HG03108 (cell line): ENCODE results near the gene NT5E.
"Not testable (repeated sequence)": the region's sequence is repeated elsewhere in the genome, so short reads cannot be mapped to it uniquely, and the experiment has no call there.

ENCODE experiments used
- ATAC-seq: cut with Tn5 transposase; IDR thresholded peaks from one replicate; pipeline ENCODE4 v1.9.1; 2021; ENCODE audit warnings: moderate library complexity; ENCODE audit not compliant: unreplicated experiment

The NT5E gene

DNA sequence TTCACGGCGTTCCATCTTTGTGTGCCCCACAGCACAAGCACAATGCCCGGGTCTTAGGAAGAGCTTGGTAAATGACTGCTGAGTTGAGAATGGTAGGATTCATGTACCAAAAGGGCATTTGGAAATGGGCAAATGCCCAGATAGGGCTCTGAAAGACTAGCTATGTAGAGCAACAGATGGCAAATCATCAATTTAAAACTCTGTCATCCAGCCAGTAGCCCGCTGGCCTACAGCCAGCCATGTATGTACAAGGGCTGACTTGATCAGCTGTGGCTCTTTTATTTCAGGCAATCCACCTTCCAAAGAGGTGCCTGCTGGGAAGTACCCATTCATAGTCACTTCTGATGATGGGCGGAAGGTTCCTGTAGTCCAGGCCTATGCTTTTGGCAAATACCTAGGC is 35.1 kb downstream of the NT5E start:
- ATAC-seq = no peak

- no peak for ATAC-seq
These were observed 40.8 kb downstream of the NT5E start for GRCh38 chr6:85490516-85491248.

- no peak for ATAC-seq
These were observed 43.5 kb downstream of the NT5E start for GRCh38 chr6:85493389-85493788.

DNA sequence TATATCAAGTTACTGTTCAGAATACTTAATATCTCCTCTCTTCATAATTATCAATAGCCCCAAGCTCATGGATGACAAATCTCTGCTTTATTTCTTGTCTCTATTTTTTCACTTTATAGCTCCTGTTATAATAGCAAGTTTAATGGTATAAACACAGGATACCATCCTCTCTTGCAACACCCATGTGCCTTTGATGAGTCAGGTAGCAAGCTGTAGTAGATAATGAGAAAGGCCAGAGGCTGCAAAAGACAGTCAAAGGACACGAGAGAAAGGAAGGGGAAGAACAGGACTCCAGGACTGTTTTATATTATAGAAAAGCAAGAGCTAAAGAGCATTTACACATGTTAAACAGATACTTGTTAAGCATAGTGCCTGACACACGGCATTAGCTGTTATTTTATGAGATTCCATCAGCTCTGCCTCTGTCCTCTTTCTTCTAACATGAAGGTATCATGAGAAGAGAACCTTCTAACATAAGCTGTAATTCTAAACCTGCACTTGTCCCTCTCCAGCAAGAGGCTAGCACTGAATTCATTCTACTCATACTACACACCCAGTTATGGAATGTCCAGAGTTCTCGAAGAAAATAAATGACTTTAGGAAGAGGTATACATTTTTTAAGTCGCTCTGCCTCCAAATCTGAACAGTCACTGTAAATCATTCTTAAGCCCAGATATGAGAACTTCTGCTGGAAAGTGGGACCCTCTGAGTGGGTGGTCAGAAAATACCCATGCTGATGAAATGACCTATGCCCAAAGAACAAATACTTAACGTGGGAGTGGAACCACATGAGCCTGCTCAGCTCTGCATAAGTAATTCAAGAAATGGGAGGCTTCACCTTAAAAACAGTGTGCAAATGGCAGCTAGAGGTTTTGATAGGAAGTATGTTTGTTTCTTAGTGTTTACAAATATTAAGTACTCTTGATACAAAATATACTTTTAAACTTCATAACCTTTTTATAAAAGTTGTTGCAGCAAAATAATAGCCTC is 45.0 kb downstream of the NT5E start:
- no peak for ATAC-seq

- no peak for ATAC-seq
These were observed 46.2 kb downstream of the NT5E start for GRCh38 chr6:85496009-85496579.

DNA sequence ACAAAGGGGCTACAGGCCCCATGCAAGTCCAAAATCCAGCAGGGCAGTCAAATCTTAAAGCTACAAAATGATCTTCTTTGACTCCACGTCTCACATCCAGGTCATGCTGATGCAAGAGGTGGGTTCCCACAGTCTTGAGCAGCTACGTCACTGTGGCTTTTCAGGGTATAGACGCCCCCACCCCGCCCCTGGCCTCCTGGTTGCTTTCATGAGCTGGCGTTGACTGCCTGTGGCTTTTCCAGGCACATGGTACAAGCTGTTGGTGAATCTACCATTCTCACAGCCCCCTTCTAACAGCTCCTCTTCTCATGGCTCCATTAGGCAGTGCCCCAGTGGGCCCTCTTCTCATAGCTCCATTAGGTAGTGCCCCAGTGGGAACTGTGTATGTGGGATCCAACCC is 47.0 kb downstream of the NT5E start:
- ATAC-seq = no peak

DNA sequence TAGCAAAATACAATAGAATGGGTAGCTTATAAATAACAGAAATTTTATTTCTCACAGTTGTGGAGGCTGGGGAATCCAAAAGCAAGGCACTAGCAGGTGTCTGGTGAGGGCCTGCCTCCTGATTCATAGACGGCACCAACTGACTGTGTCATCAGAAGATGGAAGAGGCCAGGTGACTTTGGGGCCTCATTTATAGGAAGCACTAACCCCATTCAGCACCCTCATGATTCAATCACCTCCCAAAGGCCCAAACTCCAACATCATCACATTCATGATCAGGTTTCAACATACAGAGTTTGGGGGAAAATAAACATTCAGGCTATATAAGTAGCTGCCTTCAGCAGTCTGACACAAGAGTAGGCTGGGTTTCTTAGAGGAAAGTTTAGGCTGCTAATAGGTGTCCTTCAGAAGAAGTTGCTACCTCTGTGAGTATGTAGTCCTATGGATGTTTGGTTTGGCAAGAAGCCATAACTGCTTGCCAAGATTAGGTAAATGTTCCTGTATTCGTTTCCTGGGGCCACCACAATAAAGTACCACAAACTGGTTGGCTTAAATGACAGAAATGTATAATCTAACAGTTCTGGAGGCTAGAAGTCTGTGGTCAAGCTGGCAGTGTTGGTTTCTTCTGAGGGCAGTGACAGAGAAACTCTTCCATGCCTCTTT is 48.8 kb downstream of the NT5E start:
- no peak for ATAC-seq

DNA sequence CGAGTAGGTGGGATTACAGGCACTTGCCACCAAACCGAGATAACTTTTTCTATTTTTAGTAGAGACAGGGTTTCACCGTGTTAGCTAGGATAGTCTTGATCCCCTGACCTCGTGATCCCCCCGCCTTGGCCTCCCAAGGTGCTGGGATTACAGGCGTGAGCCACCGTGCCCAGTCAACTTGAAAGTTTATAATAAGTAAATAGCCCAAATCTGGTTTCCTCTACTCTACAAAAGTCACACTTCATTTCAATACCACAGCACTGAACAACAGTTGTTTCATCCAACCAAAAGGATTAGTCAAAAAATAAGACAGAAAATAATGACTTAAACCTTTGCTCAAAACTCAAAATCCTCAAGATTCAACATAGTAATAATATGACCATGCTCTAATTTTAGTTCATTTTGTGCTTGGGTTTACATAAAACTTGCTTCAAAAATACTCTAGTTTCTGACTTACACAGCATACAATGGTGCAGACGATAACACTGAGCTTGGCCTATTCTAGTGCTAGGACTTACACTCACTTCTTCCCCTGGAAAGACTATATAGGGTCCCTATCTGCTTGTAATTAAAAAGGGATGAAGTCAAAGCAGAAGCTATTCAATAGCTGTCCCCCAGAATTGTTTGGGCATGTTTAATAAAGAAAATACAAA is 56.7 kb downstream of the NT5E start:
- ATAC-seq = no peak

DNA sequence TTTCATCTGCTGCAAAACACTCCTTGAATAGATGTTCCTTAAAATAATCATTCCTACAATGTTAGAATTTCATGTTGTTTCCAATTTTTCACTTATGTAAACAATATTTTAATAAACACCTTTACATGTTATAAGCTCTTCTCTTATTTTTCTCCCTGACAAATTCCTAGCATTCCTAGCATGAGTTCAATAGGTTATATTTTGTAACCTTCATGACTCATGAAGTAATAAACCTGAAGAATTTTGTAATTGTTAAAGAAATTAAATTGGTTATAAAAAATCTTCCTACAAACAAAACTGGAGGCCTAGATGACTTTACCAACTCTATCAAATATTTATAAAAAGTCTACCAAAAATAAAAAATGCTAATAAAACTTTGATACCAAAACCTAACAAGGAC is 66.3 kb downstream of the NT5E start:
- ATAC-seq = no peak

GRCh38 chr6:85524281-85524680 is 74.4 kb downstream of the NT5E start:
- not testable (repeated sequence) for ATAC-seq

- no peak for ATAC-seq
These were observed 87.2 kb downstream of the NT5E start for GRCh38 chr6:85537055-85537494.

DNA sequence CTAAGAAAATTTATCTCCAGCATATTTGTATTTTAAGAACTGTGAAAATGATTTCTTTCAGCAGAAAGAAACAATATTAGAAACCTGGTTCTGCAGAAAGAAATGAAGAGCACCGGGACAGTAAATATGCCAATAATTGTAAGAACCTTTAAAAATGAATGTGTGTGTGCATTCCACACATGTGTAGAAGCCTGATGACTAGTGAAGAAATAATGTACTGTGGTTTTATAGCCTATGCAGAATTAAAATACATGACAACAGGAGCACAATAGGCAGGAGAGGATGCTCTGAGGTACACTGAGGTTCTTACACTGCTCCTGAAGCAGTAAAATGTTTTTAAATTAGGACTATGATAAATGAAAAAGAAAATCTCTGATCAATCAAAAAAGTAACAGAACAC is 94.9 kb downstream of the NT5E start:
- ATAC-seq = no peak
